ENCODE measurements around the gene PDCD10. TPM values are rescaled to one million over a fixed set of nuclear protein-coding genes. Genes with fewer than 3 reads are reported as not detected.

PDCD10 gene
- polyA plus RNA-seq, 1 donor (not counting 4 experiments of a cell fraction or from before 2014, with no cell fraction given), result 131 TPM

DNA sequence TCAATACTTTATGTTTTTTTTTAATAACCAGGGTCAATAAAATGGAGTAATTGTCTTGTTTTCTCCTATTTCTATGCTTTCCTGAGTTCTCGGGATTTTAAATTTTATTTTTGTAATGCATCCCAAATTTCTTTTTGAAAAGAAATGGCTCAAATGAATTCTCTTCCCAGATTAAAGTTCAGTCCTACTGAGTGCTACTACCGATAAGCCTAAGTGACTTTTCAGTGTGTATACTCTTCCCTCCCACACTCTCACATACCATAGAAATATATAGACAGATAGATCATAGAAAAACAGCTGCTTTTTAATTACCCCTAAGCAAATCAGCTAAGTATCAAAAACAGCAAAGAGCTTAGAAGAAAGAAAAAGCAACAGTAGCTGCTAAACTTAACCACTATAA lies 2.3 kb upstream of the PDCD10 start:
- Histone ChIP-seq H3K9me1 (ENCODE audit: control insufficient read depth, extremely low read depth, insufficient read depth, low read length) (no peaks in the 10 kb centered on the region), H3K36me3 (ENCODE audit: control insufficient read depth in 2 of 2, extremely low read depth in 1 of 2, insufficient read depth in 2 of 2, low read length in 2 of 2) (no peaks in the 10 kb centered on the region), H3K4me1 (ENCODE audit: control insufficient read depth, extremely low read depth, insufficient read depth, low read length) (peaks cover 10% of the 10 kb centered on the region), H4K20me1 (ENCODE audit: control insufficient read depth, extremely low read depth, insufficient read depth, low read length) (no peaks in the 10 kb centered on the region), H3K9me3 (ENCODE audit: control insufficient read depth, low read depth, low read length) (no peaks in the 10 kb centered on the region), H3K27me3 (ENCODE audit: control insufficient read depth, extremely low read depth, insufficient read depth, low read length) (no peaks in the 10 kb centered on the region), H2AFZ (ENCODE audit: control insufficient read depth, low read length) (no peak overlapping the region), H3K4me2 (ENCODE audit: control insufficient read depth, extremely low read depth, insufficient read depth, low read depth, low read length) (peak overlapping the region; percentile 96), H3K27ac (ENCODE audit: control insufficient read depth, insufficient read depth, low read length) (no peak overlapping the region), H3K79me2 (ENCODE audit: control insufficient read depth, insufficient read depth, low read length) (peaks cover 26% of the 10 kb centered on the region), H3K4me3 (ENCODE audit: control insufficient read depth in 2 of 3, extremely low read depth in 1 of 3, insufficient read depth in 2 of 3, low read depth in 1 of 3, low read length in 3 of 3) (no peak overlapping the region), H3K9ac (ENCODE audit: control insufficient read depth, extremely low read depth, insufficient read depth, low read length) (no peak overlapping the region)
- FAIRE-seq (no peak), DNase-seq (ENCODE audit: low read depth, low spot score) (no peak)
- TF ChIP-seq CTCF (optimal IDR thresholded peaks at IDR 0.05 in 1 of 3, IDR thresholded peaks at IDR 0.05 in 1 of 3, conservative IDR thresholded peaks at IDR 0.05 in 1 of 3; ENCODE audit: extremely low read depth in 1 of 3, insufficient read depth in 2 of 3, low read length in 3 of 3) (no peak), EZH2 (IDR thresholded peaks at IDR 0.05; ENCODE audit: low read length) (no peak)
- dilution Hi-C loops (cut with MboI; ENCODE audit: extremely low pct_ligation_motif_present, low sequenced_read_pairs), result no loop called here

DNA sequence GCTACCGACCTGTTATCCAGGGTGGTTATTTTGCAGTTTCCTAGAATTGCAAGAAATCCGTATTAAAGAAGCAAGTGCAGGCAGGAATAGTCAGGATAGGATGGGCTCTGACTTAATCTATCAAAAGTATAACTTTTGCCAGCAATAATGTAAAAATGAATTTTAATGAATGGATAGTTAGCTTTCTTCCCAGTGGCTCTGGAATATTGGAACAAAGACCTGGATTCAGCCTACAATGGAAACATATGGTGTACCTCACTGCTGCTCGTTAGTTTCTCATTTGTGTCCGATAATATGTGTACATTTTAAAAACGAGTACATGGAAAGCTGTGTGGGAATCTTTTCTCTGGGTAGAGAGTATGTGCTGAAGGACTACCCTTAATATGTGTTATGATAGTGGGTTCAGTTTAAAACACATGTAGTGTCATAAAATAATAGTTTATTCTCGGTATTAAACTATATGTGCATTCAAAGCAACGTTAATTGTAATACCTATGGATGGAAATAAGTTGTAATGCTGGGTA lies 1.6 kb upstream of the PDCD10 start:
- no peak for TF ChIP-seq EZH2 (IDR thresholded peaks at IDR 0.05; ENCODE audit: low read length)
- no peak for TF ChIP-seq CTCF (optimal IDR thresholded peaks at IDR 0.05 in 1 of 3, IDR thresholded peaks at IDR 0.05 in 1 of 3, conservative IDR thresholded peaks at IDR 0.05 in 1 of 3; ENCODE audit: extremely low read depth in 1 of 3, insufficient read depth in 2 of 3, low read length in 3 of 3)
- dilution Hi-C loops (cut with MboI; ENCODE audit: extremely low pct_ligation_motif_present, low sequenced_read_pairs), result no loop called here
- H3K9me3 ChIP-seq (ENCODE audit: control insufficient read depth, low read depth, low read length), result no peaks in the 10 kb centered on the region
- DNase-seq (ENCODE audit: low read depth, low spot score), result no peak
- H4K20me1 ChIP-seq (ENCODE audit: control insufficient read depth, extremely low read depth, insufficient read depth, low read length), result peaks cover 5% of the 10 kb centered on the region
- H3K9me1 ChIP-seq (ENCODE audit: control insufficient read depth, extremely low read depth, insufficient read depth, low read length), result peaks cover 4% of the 10 kb centered on the region
- no peaks in the 10 kb centered on the region for H3K27me3 ChIP-seq (ENCODE audit: control insufficient read depth, extremely low read depth, insufficient read depth, low read length)
- H3K27ac ChIP-seq (ENCODE audit: control insufficient read depth, insufficient read depth, low read length), result peak overlapping the region; percentile 4
- no peak for FAIRE-seq
- H3K4me1 ChIP-seq (ENCODE audit: control insufficient read depth, extremely low read depth, insufficient read depth, low read length), result peaks cover 15% of the 10 kb centered on the region
- peak overlapping the region; percentile 93 to 96 (median 96) for H3K4me3 ChIP-seq (ENCODE audit: control insufficient read depth in 2 of 3, extremely low read depth in 1 of 3, insufficient read depth in 2 of 3, low read depth in 1 of 3, low read length in 3 of 3)
- H2AFZ ChIP-seq (ENCODE audit: control insufficient read depth, low read length), result peak overlapping the region; percentile 97
- H3K9ac ChIP-seq (ENCODE audit: control insufficient read depth, extremely low read depth, insufficient read depth, low read length), result peak overlapping the region; percentile 73
- H3K79me2 ChIP-seq (ENCODE audit: control insufficient read depth, insufficient read depth, low read length), result peaks cover 32% of the 10 kb centered on the region
- H3K36me3 ChIP-seq (ENCODE audit: control insufficient read depth in 2 of 2, extremely low read depth in 1 of 2, insufficient read depth in 2 of 2, low read length in 2 of 2), result peaks cover 0 to 5% of the 10 kb centered on the region in 2 experiments
- peak overlapping the region; percentile 96 for H3K4me2 ChIP-seq (ENCODE audit: control insufficient read depth, extremely low read depth, insufficient read depth, low read depth, low read length)

All from keratinocyte (primary cell).